Subcutaneous adipose tissue (tissue), 4 donors: ENCODE measurements around the gene SLC24A3. TPM values are rescaled to one million over a fixed set of nuclear protein-coding genes. Genes with fewer than 3 reads are reported as not detected.

ENCODE experiments used
- CTCF ChIP-seq: fragments of 450-650 bp; IDR thresholded peaks from one replicate; pipeline ENCODE4 v1.5.1; 2016; ENCODE audit warnings: low read depth, mild to moderate bottlenecking, control low read depth, antibody characterized with exemption, moderate library complexity
- total RNA-seq, 4 donors: library from RNA; depleted of rRNA; stranded (reverse); fragments of >200 nt; gene quantifications; one replicate each; pipeline ENCODE4 v1.1.0, GENCODE V29; 2016

The SLC24A3 gene
- total RNA-seq, 4 donors from 2014 or later, result 4.6 to 12.2 (median 9.1) TPM

GRCh38 chr20:19318610-19319009, 106.2 kb downstream of the SLC24A3 start:
- no peak for TF ChIP-seq CTCF

DNA sequence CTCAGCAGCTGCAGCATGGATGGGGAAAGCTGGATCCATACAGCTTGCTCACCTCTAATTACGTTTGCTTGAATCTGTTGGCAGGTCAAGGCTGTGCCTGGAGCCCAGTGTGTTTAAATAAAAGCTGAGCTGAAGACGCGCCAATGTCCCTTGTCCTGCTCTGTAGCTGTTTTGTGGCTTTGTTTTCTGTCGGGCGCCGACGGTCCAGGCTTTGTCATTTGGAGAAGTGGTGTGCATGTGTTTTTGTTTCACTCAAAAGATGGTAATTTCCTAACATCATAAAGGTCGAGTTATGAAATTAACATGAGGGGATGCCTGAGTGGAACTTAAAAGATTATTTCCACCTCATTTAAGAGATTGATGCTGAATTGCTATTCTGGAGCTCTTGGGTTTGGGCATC, 107.6 kb downstream of the SLC24A3 start:
- no peak for TF ChIP-seq CTCF

- TF ChIP-seq CTCF, result no peak
Observed at GRCh38 chr20:19321176-19321575, 108.7 kb downstream of the SLC24A3 start.

- TF ChIP-seq CTCF, result no peak
Observed at GRCh38 chr20:19322061-19322985, 109.9 kb downstream of the SLC24A3 start.

DNA sequence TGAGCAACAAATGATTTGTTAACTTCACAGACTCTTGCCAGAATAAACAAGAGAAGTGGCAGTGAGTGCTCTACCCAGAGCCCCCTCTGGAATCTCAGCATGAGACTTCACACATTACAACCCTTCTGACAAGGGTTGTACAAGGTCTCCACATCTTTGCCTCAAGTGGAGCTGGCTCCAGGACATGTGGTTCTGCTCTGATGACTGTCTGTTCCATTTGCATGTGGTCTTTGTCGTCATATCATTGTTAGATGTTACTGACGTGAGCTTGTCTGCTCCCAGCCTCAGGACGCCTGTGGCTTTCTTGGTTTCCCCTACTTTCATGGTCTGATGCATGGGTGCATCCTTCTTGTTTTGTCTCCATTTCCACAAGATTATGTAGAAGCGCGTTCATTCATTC, 115.0 kb downstream of the SLC24A3 start:
- TF ChIP-seq CTCF, result no peak

- TF ChIP-seq CTCF, result no peak
Observed at GRCh38 chr20:19328676-19329075, 116.2 kb downstream of the SLC24A3 start.

DNA sequence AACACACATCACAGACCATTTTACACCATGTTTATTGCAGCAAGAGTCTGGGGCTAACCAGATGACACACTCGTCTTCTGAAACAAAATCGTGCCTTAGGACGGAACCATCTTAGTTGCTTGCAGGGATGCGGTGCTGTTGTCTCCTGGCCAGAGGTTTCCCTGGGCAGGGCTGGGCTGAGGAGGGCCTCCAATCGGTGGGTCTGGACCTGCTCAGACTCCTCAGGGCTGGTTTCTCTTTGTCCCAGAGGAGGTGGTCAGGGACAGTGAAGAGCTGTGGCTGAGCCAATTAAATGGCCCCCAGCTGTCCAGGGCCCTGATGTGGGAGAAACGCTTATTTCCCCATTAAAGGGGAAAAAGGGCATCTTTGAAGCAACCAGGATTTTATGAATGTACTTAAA, 117.6 kb downstream of the SLC24A3 start:
- no peak for TF ChIP-seq CTCF
